Cardiac muscle cell (in vitro differentiated cells and primary cell): ENCODE results near the gene CREBL2. TPM values are rescaled to one million over a fixed set of nuclear protein-coding genes. Genes with fewer than 3 reads are reported as not detected.
A peak's percentile ranks its signal among the peaks of the same experiment; 100 is the strongest.

Source experiments
- DNase-seq, 2 donors: peaks; one replicate each; pipeline versions ENCODE4 v3.0.0 to v3.0.0-alpha.2; 2010 to 2017; ENCODE audit warnings: low read depth in 1 of 2, low spot score in 1 of 2
- H3K27ac ChIP-seq: fragments of 200-600 bp; sonication (generic); 2 replicates; pipeline ENCODE4 v1.5.1; 2016
- H3K27me3 ChIP-seq: fragments of 200-600 bp; sonication (generic); 2 replicates; pipeline ENCODE4 v1.6.0; 2016; ENCODE audit warnings: control low read depth
- H3K36me3 ChIP-seq: fragments of 200-600 bp; sonication (generic); 2 replicates; pipeline ENCODE4 v1.5.1; 2016; ENCODE audit warnings: control low read depth
- H3K4me1 ChIP-seq: fragments of 200-600 bp; sonication (generic); 2 replicates; pipeline ENCODE4 v1.8.1; 2017; ENCODE audit warnings: low read depth, mild to moderate bottlenecking, mixed run types
- H3K4me3 ChIP-seq: fragments of 200-600 bp; sonication (generic); 2 replicates; pipeline ENCODE4 v1.5.1; 2016; ENCODE audit warnings: mild to moderate bottlenecking
- H3K9me3 ChIP-seq: fragments of 200-600 bp; sonication (generic); 2 replicates; pipeline ENCODE4 v1.5.1; 2017; ENCODE audit warnings: low read depth, mild to moderate bottlenecking, control low read depth
- polyA plus RNA-seq: library from polyadenylated mRNA; unstranded; fragments of >200 nt; fragmentation: Nextera tagmentation; extraction: Ambion mirVana; gene quantifications from 2 replicates; pipeline ENCODE4 v1.2.1, GENCODE V29; 2016
- total RNA-seq: library from RNA; depleted of rRNA; stranded (reverse); fragments of >200 nt; gene quantifications from 2 replicates; pipeline ENCODE4 v1.2.3, GENCODE V29; 2016
- TF ChIP-seq, protein P1 (sequence below): IDR thresholded peaks from 2 replicates; pipeline ENCODE4 v1.5.1; 2012; ENCODE audit warnings: low read depth, mild to moderate bottlenecking, low read length

The CREBL2 gene
- total and polyA plus RNA-seq, 2 experiments from 2014 or later, result 18.3 to 20.1 TPM

DNA sequence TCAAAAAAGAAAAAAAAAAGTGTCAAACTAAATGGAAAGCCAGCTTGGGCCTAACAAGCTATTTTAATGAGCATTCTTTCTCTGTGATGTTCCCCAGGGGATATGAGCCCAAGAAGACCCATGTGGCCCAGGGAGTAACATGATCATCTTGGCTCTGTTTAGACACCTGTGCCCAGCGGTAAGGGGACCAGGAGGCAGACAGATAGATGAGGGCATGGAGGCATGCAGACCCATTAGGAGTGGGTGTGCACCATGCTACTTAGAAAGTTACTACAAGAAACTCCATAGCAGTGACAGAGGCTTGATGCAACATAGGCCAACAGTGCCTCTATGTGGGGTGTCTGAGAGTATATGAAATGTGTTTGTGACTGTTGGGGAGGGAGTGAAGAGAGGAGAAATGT lies 3.1 kb upstream of the CREBL2 start:
- peak in 1 of 2 donors; percentile 25 for DNase-seq
- H3K27me3 ChIP-seq, result no peaks in the 10 kb centered on the region
- H3K4me1 ChIP-seq, result peaks cover 5% of the 10 kb centered on the region
- H3K27ac ChIP-seq, result no peak overlapping the region
- no peaks in the 10 kb centered on the region for H3K9me3 ChIP-seq
- no peaks in the 10 kb centered on the region for H3K36me3 ChIP-seq
- TF ChIP-seq, protein P1, sequence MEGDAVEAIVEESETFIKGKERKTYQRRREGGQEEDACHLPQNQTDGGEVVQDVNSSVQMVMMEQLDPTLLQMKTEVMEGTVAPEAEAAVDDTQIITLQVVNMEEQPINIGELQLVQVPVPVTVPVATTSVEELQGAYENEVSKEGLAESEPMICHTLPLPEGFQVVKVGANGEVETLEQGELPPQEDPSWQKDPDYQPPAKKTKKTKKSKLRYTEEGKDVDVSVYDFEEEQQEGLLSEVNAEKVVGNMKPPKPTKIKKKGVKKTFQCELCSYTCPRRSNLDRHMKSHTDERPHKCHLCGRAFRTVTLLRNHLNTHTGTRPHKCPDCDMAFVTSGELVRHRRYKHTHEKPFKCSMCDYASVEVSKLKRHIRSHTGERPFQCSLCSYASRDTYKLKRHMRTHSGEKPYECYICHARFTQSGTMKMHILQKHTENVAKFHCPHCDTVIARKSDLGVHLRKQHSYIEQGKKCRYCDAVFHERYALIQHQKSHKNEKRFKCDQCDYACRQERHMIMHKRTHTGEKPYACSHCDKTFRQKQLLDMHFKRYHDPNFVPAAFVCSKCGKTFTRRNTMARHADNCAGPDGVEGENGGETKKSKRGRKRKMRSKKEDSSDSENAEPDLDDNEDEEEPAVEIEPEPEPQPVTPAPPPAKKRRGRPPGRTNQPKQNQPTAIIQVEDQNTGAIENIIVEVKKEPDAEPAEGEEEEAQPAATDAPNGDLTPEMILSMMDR, result no peak
- H3K4me3 ChIP-seq, result no peak overlapping the region

- TF ChIP-seq, protein P1, result no peak
- Histone ChIP-seq H3K27me3 (no peaks in the 10 kb centered on the region), H3K36me3 (no peaks in the 10 kb centered on the region), H3K9me3 (no peaks in the 10 kb centered on the region), H3K4me1 (peaks cover 5% of the 10 kb centered on the region), H3K27ac (no peak overlapping the region), H3K4me3 (no peak overlapping the region)
- DNase-seq, result no peak
These were observed 2.0 kb upstream of the CREBL2 start for GRCh38 chr12:12609692-12610091.

GRCh38 chr12:12610711-12611110 lies 965 bp upstream of the CREBL2 start:
- H3K4me1 ChIP-seq, result peaks cover 5% of the 10 kb centered on the region
- H3K4me3 ChIP-seq, result no peak overlapping the region
- peak overlapping the region; percentile 94 for H3K27ac ChIP-seq
- TF ChIP-seq, protein P1, result no peak
- H3K9me3 ChIP-seq, result no peaks in the 10 kb centered on the region
- DNase-seq, result no peak
- H3K27me3 ChIP-seq, result no peaks in the 10 kb centered on the region
- no peaks in the 10 kb centered on the region for H3K36me3 ChIP-seq

GRCh38 chr12:12612358-12612757 lies 682 bp downstream of the CREBL2 start:
- peak; percentile 63 to 87 for DNase-seq
- no peaks in the 10 kb centered on the region for H3K9me3 ChIP-seq
- H3K36me3 ChIP-seq, result no peaks in the 10 kb centered on the region
- TF ChIP-seq, protein P1, result no peak
- H3K27ac ChIP-seq, result peak overlapping the region; percentile 94
- no peaks in the 10 kb centered on the region for H3K27me3 ChIP-seq
- peaks cover 16% of the 10 kb centered on the region for H3K4me1 ChIP-seq
- peak overlapping the region; percentile 52 for H3K4me3 ChIP-seq

DNA sequence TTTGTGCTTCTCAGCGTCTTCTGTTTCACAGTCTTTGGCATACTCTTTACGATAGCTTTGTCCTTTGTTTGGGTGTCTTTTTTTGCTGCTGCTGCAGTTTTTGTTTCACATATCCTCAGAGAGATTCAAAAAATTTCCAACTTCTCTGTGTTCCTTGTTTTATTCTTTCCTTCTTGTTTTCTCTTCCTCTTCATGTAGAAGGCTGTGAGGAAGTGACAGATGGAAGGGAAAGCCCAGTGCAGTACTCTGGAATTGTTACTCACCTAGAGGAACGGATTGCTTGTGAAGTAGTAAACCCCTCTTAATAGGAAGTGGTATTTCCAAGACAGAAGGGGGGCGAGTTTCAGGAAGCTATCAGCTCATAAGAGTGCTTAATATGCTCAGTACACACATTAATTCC lies 1.7 kb downstream of the CREBL2 start:
- no peak overlapping the region for H3K27ac ChIP-seq
- no peaks in the 10 kb centered on the region for H3K36me3 ChIP-seq
- H3K4me1 ChIP-seq, result peaks cover 17% of the 10 kb centered on the region
- no peak overlapping the region for H3K4me3 ChIP-seq
- DNase-seq, result no peak
- H3K27me3 ChIP-seq, result no peaks in the 10 kb centered on the region
- TF ChIP-seq, protein P1, result no peak
- H3K9me3 ChIP-seq, result no peaks in the 10 kb centered on the region

DNA sequence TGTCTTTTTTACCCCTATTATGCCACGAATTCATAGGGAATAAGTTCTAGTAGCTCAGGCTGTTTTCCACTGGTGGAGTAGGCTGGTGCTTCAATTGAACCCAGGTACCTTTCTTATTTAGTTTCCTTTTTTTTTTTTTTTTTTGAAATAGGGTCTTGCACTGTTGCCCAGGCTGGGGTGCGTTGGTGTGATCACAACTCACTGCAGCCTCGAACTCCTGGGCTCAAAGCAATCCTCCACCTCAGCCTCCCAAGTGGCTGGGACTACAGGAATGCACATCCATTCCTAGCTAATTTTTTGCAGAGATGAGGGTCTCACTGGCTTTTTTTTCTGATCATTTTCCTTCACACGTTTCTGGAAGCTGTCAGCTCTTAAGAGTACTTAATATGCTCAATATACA lies 2.7 kb downstream of the CREBL2 start:
- H3K9me3 ChIP-seq, result no peaks in the 10 kb centered on the region

More for the DNA sequence above, 2.7 kb downstream of the CREBL2 start:
- Histone ChIP-seq H3K27me3 (no peaks in the 10 kb centered on the region), H3K36me3 (no peaks in the 10 kb centered on the region), H3K4me3 (no peak overlapping the region), H3K4me1 (peaks cover 17% of the 10 kb centered on the region), H3K27ac (no peak overlapping the region)
- TF ChIP-seq, protein P1, result no peak
- no peak for DNase-seq
